Putamen (tissue), 1 donor: ENCODE data around the gene GTPBP2.
"Not testable (repeated sequence)": the region's sequence is repeated elsewhere in the genome, so short reads cannot be mapped to it uniquely, and the experiment has no call there.

Source experiments
- DNase-seq: peaks from one replicate; pipeline ENCODE4 v3.0.0-alpha.2; 2016; ENCODE audit warnings: low spot score

The GTPBP2 gene

DNA sequence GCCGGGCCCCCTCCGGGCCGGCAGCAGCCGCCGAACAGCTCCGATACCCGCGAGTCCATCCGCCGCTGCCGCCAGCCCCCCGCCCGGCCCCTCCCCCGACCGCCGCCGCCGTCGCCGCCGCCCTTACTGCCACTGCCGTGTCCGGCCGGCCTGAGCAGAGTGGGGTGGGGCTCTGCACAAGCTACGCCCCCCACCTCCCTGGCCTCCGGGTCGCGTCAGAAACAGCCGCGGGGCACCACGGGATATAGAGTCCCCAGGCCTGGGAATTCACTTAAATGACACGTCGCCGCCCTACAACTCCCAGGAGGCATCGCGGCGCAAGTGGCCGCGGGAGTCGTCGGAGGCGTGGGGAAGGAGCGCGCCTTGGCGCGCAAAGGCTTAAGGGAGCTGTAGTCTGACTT is at the start of gene GTPBP2:
GTPBP2 (minus strand) TSS at position 161 of the 401 bp plus-strand sequence; CDS start at position 59, 102 bp downstream.
- DNase-seq, result peak; percentile 100

DNA sequence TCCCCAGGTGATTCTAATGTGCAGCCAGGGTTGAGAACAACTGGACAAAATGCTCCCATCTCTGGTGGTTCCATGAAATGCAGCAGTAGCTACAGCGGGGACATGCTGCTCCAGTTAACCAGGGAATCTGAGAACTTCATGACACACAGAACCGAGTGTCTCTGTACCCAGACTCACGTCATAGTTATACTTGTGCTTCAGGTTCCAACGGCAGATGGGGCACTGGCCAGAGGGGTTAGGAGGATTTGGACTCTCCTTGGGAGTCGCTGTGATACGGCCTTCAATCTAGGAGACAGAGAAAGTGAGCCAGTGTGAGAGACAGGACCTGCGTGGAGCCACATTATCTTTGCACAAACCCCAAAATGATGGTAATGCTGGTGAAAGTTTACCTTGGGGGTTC is 49.3 kb upstream of the GTPBP2 start:
- no peak for DNase-seq

DNA sequence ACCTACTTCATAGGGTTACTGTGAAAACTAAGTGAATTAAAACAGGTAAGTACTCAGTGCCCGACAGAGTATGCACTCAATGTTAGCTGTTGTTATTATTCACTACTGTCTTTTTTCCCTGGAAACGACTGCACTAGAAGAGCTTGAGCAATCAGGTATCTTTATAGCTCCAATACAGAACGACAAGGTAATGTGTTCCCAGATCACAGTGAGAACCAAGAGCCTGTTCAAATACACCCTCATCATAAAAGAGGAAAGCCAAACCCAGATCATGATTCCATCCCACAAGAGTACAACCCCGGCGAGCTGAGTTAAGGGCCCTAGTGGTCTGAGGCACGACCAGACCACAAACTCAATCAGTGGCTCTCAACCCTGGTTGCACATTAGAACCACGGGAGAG is 48.7 kb upstream of the GTPBP2 start:
- no peak for DNase-seq

GRCh38 chr6:43676962-43677606 is 48.0 kb upstream of the GTPBP2 start:
- no peak for DNase-seq

GRCh38 chr6:43674921-43675320 is 45.9 kb upstream of the GTPBP2 start:
- DNase-seq, result peak; percentile 68

GRCh38 chr6:43674291-43674690 is 45.2 kb upstream of the GTPBP2 start:
- no peak for DNase-seq

DNA sequence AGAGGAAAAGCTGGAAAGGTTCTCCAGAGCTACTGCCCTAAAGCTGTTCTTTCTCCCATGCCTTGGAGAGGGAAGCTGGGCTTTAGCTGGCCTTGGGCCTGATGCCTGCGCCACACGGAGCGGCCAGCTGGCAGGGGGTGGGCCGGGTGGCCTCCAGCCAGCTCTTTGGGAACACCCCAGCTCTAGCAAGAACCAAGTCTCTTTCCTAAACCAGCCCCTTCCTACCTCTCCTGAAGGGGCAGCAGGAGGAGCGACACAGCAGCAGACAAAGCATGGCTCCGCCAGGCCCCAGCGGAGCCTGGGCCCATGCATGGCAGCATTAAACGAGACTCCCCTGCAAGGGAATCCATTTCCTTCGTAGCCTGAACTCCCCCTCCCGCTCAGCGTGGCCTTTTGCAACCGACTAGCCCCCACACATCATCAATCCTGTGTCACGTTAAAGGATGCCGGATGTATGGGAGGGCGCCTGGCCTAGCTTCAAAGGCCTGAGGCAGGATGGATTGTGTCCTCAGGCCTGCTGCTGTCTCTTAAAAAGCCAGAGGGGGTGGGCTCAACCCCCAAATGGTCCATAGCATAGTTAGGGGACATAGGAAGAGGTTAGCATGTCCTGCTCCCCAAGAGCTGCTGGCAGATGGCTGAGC is 44.5 kb upstream of the GTPBP2 start:
- DNase-seq, result peak; percentile 49

GRCh38 chr6:43671801-43672690 is 43.0 kb upstream of the GTPBP2 start:
- DNase-seq, result no peak

- DNase-seq, result no peak
These were observed 42.1 kb upstream of the GTPBP2 start for GRCh38 chr6:43671011-43671800.

DNA sequence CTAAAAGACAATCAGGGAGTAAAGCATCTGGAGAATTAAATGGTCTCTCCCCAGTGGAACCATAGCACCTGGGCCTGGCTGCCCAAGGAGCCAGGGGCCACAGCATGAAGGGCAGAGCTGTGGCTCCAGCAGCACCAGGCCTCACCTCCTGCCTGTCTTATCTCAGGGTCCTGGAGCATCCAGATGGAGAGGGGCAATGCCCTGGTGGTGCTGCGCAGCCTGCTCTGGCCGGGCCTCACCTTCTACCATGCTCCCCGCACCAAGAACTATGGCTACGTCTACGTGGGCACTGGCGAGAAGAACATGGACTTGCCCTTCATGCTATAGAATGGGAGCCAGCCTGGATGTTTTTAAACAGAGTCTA is 41.5 kb upstream of the GTPBP2 start:
- DNase-seq, result no peak

- no peak for DNase-seq
These were observed 41.0 kb upstream of the GTPBP2 start for GRCh38 chr6:43669922-43670622.

- peak; percentile 49 for DNase-seq
These were observed 40.2 kb upstream of the GTPBP2 start for GRCh38 chr6:43669050-43669921.

DNA sequence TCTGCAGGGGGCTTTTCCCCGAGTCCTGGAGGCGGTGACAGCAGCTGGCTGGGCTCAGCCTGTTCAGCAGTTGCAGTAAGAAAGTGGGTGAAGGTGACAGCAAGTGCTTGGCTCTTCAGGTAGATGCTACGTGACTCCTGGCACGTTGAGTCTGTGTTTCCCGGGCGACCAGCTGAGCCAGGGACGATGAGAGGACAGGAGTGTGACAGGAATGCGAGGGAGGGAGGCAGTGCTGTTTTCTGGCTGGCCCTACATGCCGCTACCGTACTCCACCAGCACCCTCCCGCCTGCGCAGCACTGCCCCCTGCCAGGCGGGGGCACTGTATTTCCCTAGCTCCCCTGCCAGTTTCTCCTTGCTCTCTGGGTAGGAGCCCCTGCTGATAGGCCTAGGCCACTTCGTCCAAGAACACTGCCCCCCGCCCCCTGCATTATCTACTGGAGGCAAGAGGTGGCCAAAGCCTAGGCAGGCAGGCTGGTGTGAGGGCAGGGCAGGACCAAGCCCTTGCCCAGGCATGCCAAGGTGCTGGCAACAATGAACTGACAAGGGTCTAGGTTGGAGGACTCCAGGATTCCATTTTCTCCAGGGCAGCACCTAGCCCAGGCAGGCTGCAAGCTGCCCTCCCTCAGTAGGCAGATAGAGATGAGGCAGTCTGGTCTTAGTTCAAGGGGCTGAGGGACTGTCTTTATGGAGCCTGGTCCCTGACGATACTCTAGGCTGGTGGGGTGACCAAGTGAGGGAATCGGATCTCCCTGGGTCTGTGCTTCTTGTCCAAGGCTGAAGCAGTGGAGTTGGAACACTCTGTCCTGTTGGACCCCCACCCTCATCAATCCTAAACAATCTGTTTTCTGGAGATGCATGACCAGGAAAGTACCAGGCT is 39.3 kb upstream of the GTPBP2 start:
- peak; percentile 68 for DNase-seq

- peak; percentile 73 for DNase-seq
These were observed 38.4 kb upstream of the GTPBP2 start for GRCh38 chr6:43667245-43668150.

DNA sequence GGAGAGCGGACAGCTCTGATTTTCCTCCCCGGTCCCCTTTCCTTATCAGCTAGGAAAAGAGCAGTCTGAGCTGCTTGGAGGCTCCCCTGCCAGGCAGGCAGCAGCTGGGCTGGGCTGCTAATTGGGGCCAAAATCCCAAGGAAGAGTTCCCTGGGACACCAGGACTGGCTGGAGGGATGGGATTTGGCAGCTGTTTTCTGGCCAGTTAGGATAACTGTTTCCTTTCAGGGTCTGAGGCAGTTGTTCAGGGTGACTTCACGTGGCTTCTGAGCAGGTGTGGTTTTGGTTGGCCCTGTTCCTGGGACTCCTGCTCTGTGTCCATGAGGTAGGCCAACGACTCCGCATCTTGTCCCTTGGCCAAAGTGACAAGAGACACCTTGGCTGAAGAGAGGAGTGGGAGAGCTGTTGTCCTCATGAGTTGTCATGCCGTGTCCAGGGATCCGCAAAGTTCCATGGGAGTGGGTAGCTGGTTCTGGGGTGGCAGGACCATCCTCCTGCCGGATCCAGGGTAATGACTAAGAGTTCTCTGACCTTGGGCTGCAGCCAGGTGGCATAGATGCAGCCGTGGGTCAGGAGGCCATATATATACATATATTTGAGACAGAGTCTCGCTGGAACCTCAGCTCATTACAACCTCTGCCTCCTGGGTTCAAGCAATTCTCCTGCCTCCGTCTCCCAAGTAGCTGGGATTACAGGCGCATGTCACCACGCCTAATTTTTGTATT is 37.3 kb upstream of the GTPBP2 start:
- DNase-seq, result no peak

DNA sequence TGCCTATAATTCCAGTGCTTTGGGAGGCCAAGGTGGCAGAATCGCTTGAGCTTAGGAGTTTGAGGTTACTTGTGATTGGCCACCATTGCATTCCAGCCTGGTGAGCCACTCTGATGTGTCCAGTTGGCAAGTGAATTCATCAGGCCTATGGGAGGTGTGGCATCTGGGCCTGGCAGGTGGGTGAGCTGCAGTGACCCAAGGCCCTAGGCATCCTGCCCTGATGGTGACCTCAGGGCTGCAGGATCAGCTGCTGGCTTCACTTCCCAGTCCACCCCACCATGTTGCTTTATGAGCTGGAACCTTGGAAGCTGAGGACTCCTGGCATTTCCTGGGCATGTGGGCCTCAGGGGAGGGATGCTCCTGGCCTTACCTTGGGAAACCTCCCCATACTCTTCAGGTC is 36.3 kb upstream of the GTPBP2 start:
- DNase-seq, result no peak

- DNase-seq, result not testable (repeated sequence)
These were observed 33.9 kb upstream of the GTPBP2 start for GRCh38 chr6:43662948-43663347.

DNA sequence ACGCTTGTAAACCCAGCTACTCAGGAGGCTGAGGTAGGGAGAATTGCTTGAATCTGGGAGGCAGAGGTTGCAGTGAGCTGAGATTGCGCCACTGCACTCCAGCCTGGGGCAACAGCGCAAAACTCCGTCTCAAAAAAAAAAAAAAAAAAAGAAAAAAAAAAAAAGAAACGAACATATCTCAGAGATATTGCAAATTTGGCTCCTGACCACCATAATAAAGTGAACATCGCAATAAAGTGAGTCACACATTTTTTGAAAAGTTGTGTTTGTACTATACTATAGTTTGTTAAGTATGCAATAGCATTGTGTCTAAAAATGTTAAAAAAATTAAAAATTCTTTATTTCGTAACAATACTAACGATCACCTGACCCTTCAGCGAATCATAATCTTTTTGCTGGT is 29.1 kb upstream of the GTPBP2 start:
- DNase-seq, result no peak
